ACHN (cell line): ENCODE data around the gene MCF2L.
"Not testable (repeated sequence)": the region's sequence is repeated elsewhere in the genome, so short reads cannot be mapped to it uniquely, and the experiment has no call there.

Source experiments
- DNase-seq: peaks from one replicate; pipeline ENCODE4 v3.0.0-alpha.2; 2015
- in situ Hi-C: cut with HindIII; loops from 2 replicates; pipeline ENCODE4 v1.10.0; 2017; ENCODE audit warnings: low sequenced_read_pairs, low pct_ligation_motif_present, low pct_unique_long_range_greater_than_20kb

The MCF2L gene

DNA sequence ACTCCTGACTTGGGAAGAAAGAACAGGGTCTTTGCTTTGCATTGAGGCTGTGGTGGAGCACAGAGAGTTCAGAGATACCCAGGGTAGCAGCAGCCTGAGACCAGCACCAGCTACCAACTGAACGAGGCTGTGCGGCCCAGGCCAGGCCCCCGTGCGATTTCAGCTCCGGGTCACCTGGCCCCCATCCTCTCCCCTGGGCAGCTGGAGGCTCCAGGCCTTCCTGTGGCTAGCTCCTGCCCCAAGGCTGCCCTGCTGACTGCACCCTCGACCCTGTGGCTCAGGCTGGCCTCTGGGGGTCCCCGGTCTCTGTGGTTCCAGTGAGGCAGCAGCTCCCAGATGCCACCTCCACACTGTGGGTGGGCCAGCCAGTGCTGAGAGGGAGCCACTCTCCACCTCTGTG, 52.8 kb downstream of the MCF2L start:
- in situ Hi-C loops, result no loop called here
- no peak for DNase-seq

DNA sequence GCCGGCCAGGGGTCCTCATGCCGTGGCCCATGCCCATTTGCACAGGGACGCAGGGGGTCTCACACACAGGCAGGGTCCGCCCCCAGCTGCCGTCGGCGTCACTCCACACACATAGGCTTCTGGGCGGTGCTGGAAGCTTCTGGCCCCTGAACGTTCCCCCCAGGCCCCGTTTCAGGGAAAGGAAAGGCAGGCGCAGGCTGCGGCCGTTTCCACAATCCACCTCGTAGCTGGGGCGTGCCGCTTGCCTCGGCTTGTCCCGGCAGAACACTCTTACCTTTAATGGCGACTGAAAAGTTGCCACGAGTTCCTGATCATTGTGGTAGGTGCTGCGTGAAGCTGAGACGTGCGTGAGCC, 53.4 kb downstream of the MCF2L start:
- DNase-seq, result no peak
- in situ Hi-C loops, result no loop called here

DNA sequence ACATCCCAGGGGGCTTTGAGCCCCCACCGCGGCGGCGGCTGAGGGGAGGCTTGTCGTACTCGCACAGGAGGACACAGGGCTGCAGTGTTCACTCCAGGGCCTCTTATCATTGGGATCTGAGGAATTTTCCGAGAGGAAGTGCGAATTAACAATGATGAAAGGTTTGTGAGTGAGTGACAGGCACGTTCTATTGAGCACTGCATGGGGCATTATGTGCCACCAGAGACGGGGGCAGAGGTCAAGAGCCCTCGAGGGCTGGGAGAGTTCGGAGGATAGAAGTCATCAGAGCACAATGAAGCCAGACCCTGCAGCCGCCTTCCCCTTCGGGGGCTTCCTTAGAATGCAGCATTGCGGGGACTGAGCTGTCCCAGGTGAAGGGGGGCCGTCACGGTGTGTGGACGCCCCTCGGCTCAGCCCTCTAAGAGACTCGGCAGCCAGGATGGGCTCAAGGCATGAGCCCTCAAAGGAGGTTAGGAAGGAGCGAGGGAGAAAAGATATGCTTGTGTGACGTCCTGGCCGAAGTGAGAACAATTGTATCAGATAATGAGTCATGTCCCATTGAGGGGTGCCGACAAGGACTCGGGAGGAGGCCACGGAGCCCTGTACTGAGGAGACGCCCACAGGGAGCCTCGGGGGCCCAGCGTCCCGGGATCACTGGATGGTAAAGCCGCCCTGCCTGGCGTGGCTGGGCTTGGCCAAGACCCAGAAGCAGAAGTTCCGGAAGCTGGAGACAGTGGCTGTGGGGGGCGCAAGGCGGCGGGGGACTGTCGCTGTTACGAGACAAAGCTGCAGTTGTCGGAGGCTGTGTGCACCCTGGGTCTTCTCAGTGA, 53.9 kb downstream of the MCF2L start:
- DNase-seq, result no peak
- in situ Hi-C loops, result no loop called here

DNA sequence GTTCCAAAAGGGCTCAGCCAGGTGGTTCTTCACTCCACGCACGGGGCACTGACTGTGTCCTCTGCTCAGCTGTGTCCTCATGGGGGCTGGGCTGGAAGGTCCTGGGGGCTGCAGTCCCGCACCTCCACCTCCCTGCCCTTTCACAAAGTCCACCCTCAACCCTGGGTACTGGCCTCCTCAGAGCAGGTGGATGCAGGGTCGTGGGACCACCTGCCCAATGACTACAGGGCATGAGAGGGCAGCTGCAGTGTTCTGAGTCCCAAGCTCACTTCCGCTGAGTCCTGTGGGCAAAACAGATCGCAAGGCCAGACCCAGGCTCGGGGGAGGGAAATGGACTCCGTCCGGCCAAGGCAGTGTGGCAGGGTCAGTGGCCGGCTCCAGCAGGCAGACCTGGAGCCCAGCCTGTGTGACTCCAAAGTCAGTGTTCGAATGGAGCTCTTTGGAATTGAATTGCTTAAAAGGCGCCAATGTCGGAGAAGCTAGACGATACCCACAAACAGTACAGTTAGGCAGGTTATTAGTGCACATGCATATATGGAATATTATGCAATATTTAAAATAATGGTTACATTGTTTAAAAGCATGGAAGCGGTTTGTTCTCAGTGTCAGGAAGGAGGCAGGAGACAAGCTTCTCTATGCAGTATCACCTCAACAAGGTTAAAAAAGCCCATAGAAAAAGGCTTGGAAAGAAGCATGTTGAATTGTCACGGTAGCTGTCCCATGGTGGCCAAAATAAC, 54.8 kb downstream of the MCF2L start:
- in situ Hi-C loops, result no loop called here
- DNase-seq, result no peak

DNA sequence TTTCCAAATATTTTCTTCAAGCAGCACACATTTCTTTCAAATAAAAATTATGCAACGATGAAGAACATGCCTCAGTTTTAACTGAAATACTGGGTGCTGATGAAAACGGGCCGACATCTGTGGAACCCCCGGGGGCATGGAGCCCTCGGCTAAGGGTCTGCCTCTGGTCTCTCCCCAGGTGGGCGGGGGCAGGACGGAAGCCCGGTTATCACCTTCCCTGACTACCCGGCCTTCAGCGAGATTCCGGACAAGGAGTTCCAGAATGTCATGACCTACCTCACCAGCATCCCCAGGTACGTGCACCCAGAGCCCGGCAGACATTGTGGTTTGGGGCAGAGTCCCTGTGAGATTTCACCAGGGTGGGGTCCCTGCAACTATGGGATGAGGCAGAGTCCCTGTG, 55.5 kb downstream of the MCF2L start:
- in situ Hi-C loops, result no loop called here
- DNase-seq, result no peak

DNA sequence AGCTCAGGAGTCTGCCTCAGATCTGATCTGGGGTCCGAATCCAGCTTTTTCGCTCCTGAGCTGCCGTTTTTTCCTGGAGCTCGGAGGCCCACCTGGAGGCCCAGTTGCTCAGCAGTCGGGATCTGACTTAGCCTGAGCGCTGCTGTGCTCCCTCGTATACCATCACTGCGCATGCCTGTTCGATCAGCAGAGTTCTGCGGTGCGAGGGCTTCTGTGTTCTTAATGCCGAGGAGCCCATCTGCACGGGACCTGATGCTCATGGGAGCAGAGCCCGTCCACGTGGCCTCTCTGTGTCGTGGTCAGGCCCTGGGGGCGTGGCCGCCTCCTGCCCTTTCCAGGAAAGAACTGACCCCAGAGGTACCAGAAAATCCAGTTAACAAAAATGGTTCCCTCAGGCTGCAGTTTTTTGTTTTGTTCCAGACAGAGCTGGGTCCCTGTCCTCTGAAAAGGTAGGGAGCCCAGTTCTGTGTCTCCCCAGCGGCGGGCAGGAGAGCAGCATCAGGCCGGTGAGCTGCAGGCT, 57.4 kb downstream of the MCF2L start:
- no peak for DNase-seq
- in situ Hi-C loops, result no loop called here

DNA sequence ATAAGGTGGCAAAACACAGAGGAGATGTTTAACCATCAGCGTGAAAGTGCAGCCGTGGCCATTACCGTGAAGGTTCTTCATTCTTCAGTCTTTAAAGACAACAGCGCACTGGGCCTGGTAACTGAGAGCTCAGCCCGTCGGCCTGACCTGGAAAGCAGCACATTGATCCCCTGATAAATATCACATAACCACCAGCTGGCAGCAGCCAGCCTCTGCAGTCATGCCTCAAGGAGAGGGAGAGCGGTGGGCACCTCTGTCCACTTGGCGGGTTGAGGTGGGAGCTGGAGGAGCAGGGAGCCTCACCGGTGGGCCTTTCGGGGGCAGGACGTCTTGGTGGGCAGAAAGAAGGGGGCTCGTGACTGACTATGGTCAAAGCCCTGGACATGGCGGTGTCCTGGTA, 58.1 kb downstream of the MCF2L start:
- no peak for DNase-seq
- in situ Hi-C loops, result no loop called here

DNA sequence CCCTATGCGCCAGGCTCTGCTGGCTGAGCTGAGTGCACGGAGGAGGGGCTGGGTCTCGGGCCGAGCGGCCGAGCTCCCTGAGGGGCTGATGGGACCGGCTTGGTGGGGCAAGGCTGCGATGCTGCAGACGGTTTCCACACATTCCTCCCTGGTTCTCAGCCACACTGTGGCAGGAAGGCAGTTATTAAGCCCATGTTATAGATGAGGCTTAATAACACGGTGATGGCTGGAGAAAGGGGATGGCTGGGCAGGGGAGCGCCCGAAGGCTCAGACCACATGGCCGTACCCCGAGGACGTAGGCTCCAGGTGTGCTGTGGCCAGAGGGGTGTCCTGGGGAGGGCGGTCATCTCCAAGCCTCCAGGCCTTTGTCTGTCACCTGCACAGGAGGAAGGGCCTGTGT, 58.6 kb downstream of the MCF2L start:
- in situ Hi-C loops, result no loop called here
- no peak for DNase-seq

DNA sequence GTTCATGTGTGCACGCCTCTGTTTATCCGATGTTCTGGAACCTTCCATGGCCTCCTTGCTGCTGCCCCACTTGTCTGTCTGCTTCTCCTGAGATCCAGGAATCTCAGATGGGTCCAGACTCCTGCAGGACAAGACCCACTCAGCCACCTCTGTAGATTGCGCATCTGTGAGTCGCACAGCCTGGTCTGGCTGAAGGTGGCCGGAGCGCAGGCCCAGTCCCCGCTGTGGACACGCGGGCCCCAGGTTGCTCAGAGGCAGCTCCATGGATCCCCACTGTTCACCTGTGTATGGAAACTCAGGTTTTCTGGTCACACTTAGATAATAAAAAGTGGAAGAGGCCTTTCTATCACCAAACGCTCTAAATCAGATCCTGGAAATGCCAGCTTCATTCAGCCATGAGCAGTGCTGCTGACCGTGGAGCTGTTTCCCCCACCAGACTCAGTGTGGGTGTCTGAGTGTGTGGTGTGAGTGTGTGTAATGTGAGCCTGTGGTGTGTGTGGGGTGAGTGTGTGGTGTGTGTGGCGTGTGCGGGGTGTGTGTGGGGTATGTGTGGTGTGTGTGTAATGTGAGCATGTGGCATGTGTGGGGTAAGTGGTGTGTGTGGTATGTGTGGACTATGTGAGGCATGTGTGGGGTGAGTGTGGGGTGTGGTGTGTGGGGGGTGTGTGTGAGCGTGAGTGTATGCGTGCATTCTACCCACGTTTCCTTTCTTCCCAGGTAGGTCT, 59.5 kb downstream of the MCF2L start:
- in situ Hi-C loops, result no loop called here
- no peak for DNase-seq

DNA sequence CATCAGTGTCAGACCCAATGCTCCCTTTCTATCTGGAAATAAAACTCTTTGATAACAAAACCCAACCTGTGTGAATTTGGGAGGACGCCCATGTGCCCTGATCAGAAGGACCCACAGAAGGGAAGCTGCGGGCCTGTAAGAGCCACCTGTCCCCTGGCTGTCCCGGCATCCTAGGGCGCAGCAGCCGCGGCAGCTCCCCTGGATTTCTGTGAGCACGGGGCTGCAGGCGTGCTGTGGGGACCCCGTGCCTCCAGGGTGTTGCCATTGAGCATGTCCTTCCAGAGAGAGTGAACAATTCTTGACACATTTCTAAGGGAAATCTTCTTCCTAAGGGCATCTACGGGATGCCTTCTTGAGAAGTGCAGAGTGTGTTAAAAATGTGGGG, 60.0 kb downstream of the MCF2L start:
- no peak for DNase-seq

DNA sequence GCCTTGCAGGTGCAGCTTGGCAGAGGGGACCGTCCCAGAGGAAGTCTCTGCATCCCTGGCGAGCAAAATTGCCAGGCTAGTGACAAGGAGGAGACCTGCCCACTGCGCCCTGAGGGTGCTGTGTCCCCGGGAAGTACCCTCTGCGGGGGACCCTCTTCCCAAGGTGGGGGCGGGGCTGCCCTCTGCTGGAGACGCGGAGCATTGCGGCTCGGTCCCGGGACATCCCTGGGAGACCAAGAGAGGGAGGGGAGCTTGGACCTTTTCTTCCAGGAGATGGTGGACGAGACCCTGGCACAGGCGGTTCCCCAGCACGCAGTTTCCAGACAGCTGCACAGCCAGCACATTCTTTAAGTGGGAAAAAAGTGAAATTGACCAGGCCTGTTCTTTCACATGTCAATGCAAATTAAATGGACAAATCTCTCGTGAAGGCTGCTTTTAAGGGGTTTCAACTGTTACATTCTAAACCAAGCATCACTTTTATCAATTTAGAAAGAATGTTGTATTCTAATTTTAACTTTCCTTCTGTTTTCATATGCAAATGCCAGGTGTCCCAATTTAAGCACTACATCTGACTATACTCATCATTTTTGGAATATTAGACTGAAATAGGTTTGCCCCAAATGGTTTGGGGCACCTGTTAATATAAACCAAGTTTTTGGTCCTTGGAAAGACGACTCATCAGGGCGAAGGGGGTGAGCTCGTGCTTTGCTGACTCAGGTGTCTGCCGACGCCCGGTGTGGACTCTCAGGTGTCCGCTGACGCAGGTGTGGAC, 60.7 kb downstream of the MCF2L start:
- in situ Hi-C loops, result no loop called here
- peak; percentile 26 for DNase-seq

More for the DNA sequence above, 60.0 kb downstream of the MCF2L start:
- in situ Hi-C loops, result no loop called here

DNA sequence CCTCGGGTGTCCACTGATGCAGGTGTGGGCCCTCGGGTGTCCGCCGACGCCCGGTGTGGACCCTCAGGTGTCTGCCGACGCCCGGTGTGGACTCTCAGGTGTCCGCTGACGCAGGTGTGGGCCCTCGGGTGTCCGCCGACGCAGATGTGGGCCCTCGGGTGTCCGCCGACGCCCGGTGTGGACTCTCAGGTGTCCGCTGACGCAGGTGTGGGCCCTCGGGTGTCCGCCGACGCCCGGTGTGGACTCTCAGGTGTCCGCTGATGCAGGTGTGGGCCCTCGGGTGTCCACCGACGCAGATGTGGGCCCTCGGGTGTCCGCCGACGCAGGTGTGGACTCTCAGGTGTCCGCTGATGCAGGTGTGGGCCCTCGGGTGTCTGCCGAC, 61.2 kb downstream of the MCF2L start:
- in situ Hi-C loops, DNase-seq: not testable (repeated sequence)

DNA sequence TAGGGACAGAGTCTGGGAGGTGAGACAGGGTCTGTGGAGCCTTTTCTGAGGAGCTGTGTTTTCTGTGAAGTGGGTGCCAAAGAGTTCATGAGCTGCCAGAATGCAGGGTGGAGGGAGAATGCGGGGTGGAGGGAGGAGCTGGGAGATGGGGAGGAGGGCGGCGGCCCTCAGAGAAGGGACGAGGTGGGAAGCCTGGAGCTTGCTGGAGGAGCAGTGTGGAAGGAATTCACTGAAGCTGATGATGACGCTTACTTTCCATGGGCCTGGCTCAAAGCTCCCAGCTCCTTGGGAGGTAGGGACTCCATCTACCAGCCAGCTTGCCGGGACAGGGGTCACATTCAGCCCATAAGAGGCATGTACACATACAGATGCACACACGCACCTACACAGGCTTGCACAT, 62.5 kb downstream of the MCF2L start:
- DNase-seq, result no peak
- in situ Hi-C loops, result no loop called here

DNA sequence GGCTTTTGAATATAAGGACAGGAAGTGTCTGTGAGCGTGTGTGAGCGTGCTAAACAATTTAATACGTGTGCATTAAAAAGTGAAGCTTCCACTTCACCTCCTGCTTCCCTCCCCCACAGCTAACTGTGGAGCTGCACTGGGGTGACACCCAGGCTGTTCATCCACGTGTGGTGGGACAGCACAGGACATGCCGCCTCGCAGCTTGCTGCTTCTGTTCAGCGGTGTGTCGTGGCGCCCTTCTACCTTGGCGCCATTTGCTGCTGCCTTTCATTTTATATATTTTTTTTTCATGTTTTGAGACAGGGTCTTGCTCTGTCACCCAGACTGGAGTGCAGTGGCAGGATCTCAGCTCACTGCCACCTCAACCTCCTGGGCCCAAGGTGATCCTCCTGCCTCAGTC, 63.3 kb downstream of the MCF2L start:
- DNase-seq, result no peak
- in situ Hi-C loops, result no loop called here

DNA sequence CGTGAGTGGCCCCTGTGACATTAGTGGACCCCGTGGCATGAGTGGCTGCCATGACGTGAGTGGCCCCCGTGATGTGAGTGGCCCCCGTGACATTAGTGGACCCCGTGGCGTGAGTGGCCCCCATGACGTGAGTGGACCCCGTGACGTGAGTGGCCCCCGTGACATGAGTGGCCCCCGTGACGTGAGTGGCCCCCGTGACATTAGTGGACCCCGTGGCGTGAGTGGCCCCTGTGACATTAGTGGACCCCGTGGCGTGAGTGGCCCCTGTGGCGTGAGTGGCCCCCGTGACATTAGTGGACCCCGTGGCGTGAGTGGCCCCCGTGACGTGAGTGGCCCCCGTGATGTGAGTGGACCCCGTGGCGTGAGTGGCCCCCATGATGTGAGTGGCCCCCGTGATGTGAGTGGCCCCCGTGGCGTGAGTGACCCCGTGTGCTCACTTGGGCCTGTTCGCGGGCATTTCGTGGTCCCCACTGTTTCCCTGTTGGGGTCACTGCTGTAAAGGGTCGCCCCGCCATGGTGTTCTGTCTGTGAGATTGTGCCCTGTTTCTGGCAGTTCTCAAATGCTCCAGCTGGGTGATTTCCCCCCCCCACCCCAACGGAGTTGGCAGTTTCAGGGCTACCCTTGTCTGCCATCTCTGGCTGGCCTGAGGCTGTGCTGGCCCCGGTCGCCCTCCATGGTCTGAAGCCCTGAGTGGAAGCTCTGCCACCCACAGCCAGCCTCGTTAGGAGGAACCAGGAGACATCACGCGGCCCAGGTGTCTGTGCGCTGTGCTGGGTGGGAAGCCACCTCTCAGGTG, 64.2 kb downstream of the MCF2L start:
- no peak for DNase-seq
- in situ Hi-C loops, result no loop called here

DNA sequence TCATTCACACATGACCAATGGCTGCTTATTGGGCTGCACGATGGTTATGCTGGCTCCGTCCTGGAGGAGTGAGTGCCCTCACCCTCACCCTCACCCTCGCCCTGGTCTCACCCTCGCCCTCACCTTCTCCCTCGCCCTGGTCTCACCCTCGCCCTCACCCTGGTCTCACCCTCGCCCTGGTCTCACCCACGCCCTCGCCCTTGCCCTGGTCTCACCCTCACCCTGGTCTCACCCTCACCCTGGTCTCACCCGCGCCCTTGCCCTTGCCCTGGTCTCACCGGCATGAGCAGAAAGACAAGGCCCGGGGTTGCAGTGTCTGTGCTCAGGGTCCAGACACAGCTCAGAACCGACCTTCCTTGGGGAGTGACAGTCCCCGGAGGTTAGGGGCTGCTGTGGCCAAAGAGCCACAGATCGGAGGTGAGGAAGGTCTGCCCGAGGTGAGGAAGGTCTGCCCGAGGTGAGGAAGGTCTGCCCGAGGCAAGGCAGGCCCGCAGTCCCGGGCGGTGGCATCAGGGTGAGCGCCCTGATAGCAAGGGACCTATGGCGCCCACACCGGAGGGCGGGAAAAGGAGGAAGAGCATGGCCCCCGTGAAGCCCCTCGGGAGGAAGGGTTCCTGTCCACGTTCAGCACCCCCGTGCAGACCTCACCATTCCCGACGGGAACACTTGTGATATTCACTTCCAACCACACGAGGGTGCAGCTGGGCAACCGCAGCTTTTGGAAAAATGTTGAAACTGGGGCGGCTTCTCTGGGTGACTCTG, 65.6 kb downstream of the MCF2L start:
- DNase-seq, result peak; percentile 48
- in situ Hi-C loops, result no loop called here

DNA sequence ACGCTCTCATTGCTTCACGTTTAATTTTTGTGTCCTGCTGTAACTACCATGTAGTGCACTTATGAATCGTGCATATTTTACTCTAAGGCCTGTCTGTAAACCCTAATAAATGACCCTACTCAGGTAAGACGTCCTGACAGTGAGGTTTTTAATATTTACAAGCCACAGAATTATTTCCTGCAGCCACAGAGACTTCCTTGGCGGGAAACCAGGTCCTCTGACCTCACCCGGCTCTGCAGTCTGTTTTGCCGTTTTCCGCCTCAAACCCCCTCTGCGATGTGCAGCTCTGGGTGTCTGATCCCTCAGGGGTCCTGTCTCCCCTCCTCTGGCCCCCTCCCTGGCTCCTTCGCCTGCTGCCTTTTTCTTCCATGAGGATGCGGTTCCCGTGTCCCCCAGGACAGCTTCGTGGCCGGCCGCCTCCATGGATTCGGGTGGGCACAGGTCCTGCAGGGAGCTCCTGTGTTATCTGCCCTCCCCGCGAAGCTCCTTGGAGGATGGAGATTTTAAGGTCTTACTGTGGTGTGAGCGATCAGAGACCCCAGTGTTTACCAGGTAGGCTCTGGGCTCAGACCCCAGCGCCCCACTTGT, 66.3 kb downstream of the MCF2L start:
- in situ Hi-C loops, result no loop called here
- no peak for DNase-seq
